Hepatocyte (in vitro differentiated cells): ENCODE measurements around the gene LRRC23. TPM values are rescaled to one million over a fixed set of nuclear protein-coding genes. Genes with fewer than 3 reads are reported as not detected.

Experiments
- DNase-seq: peaks from one replicate; pipeline ENCODE4 v3.0.0-alpha.2; 2016; ENCODE audit warnings: low spot score
- H2AFZ ChIP-seq: fragments of 200-600 bp; sonication (generic); 2 replicates; pipeline ENCODE4 v1.6.0; 2016; ENCODE audit warnings: antibody characterized with exemption, mild to moderate bottlenecking
- H3K27ac ChIP-seq: fragments of 200-600 bp; sonication (generic); 2 replicates; pipeline ENCODE4 v1.5.1; 2016; ENCODE audit warnings: mild to moderate bottlenecking
- H3K27me3 ChIP-seq: fragments of 200-600 bp; sonication (generic); 2 replicates; pipeline ENCODE4 v1.6.1; 2016
- H3K36me3 ChIP-seq: fragments of 200-600 bp; sonication (generic); replicated peaks from 2 replicates; pipeline ENCODE4 v1.5.1; 2016; ENCODE audit warnings: low read depth; ENCODE audit not compliant: insufficient read depth
- H3K4me1 ChIP-seq: fragments of 200-600 bp; sonication (generic); 2 replicates; pipeline ENCODE4 v1.5.1; 2016; ENCODE audit warnings: mild to moderate bottlenecking, moderate library complexity; ENCODE audit not compliant: insufficient read depth
- H3K4me2 ChIP-seq: fragments of 200-600 bp; sonication (generic); 2 replicates; pipeline ENCODE4 v1.6.0; 2016
- H3K4me3 ChIP-seq: fragments of 200-600 bp; sonication (generic); 2 replicates; pipeline ENCODE4 v1.5.1; 2016; ENCODE audit warnings: mild to moderate bottlenecking
- H3K79me2 ChIP-seq: fragments of 200-600 bp; sonication (generic); 2 replicates; pipeline ENCODE4 v1.6.0; 2017; ENCODE audit warnings: mild to moderate bottlenecking
- H3K9me2 ChIP-seq: fragments of 200-600 bp; sonication (generic); replicated peaks from 2 replicates; pipeline ENCODE4 v1.6.0; 2017; ENCODE audit warnings: mild to moderate bottlenecking; ENCODE audit not compliant: insufficient read depth
- H3K9me3 ChIP-seq: fragments of 200-600 bp; sonication (generic); 2 replicates; pipeline ENCODE4 v1.5.1; 2016; ENCODE audit warnings: low read depth, mild to moderate bottlenecking
- H4K20me1 ChIP-seq: fragments of 200-600 bp; sonication (generic); 2 replicates; pipeline ENCODE4 v1.6.0; 2016; ENCODE audit warnings: mild to moderate bottlenecking; ENCODE audit not compliant: insufficient read depth, poor library complexity, severe bottlenecking
- CTCF ChIP-seq: fragments of 200-600 bp; sonication (generic); IDR thresholded peaks from 2 replicates; pipeline ENCODE4 v1.5.1; 2016; ENCODE audit warnings: antibody characterized with exemption, mild to moderate bottlenecking; ENCODE audit not compliant: poor library complexity
- EZH2 ChIP-seq: fragments of 200-600 bp; sonication (generic); IDR thresholded peaks from 2 replicates; pipeline ENCODE4 v1.6.1; 2016; ENCODE audit warnings: antibody characterized with exemption, mild to moderate bottlenecking, borderline replicate concordance
- EZH2phosphoT487 ChIP-seq: fragments of 200-600 bp; sonication (generic); IDR thresholded peaks from one replicate; pipeline ENCODE4 v1.6.1; 2018; ENCODE audit warnings: antibody characterized with exemption, mild to moderate bottlenecking, low read depth, moderate library complexity; ENCODE audit not compliant: unreplicated experiment, severe bottlenecking
- WGBS: methylation state at CpG from one replicate; pipeline ENCODE4 v1.1.6; 2016; ENCODE audit warnings: low lambda C conversion rate; ENCODE audit errors: missing lambda C conversion rate; 5-methylcytosine and 5-hydroxymethylcytosine counted together
- polyA plus RNA-seq: library from polyadenylated mRNA; unstranded; fragments of >200 nt; fragmentation: Nextera tagmentation; extraction: Ambion mirVana; gene quantifications from 2 replicates; pipeline ENCODE4 v1.2.1, GENCODE V29; 2016
- total RNA-seq: library from RNA; depleted of rRNA; stranded (reverse); fragments of >200 nt; gene quantifications from 2 replicates; pipeline ENCODE4 v1.2.3, GENCODE V29; 2014

The LRRC23 gene
- total and polyA plus RNA-seq, 2 experiments from 2014 or later: 8.2 to 12.9 TPM

GRCh38 chr12:6952121-6952862, 47.7 kb downstream of the LRRC23 start:
- Histone ChIP-seq H4K20me1 (no peaks in the 10 kb centered on the region), H3K27ac (no peak overlapping the region), H2AFZ (no peak overlapping the region), H3K4me2 (no peak overlapping the region), H3K27me3 (no peaks in the 10 kb centered on the region), H3K4me3 (no peak overlapping the region), H3K36me3 (no peaks in the 10 kb centered on the region), H3K79me2 (peaks cover 6% of the 10 kb centered on the region), H3K9me2 (no peaks in the 10 kb centered on the region), H3K4me1 (peaks cover 3% of the 10 kb centered on the region), H3K9me3 (no peaks in the 10 kb centered on the region)
- TF ChIP-seq EZH2: no peak
- TF ChIP-seq EZH2phosphoT487: no peak
- TF ChIP-seq CTCF: no peak
- WGBS: 89% methylated on average over 18 of the region's 22 CpGs
- DNase-seq: no peak

DNA sequence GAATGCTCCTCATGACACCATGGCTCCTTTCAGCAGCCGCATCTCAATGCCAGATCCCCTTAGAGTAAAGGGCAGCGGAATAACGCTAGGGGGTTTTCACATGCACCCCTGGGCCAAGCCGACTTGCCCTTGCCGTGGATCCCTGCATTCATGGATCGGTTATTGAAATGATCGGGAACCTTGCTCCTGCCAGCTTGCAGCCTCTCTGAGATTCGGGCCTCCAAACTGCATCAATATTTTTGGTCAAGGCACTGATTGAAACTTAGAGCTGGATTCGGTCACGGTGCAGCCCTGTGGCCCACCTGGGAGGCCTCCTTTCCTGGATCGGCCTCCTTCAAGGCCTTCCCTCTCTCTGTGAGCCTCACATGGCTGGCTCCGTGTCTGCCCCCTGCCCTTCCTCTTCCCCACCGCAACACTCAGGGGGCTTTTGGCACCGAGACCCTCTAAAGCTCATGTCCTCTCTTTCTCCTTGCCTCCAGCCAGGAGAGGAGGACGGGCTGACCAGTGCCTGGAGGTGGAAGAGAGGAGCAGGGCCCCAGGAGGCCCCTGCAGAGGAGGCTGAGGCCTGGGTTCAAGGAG, 48.3 kb downstream of the LRRC23 start:
- WGBS: 93% methylated on average over 15 of the region's 15 CpGs
- Histone ChIP-seq H3K9me3 (no peaks in the 10 kb centered on the region), H3K27me3 (no peaks in the 10 kb centered on the region), H4K20me1 (no peaks in the 10 kb centered on the region), H3K4me1 (peaks cover 3% of the 10 kb centered on the region), H3K4me2 (no peak overlapping the region), H2AFZ (no peak overlapping the region), H3K79me2 (no peaks in the 10 kb centered on the region), H3K4me3 (no peak overlapping the region), H3K36me3 (no peaks in the 10 kb centered on the region), H3K27ac (peak overlapping the region; percentile 62), H3K9me2 (no peaks in the 10 kb centered on the region)
- TF ChIP-seq CTCF (no peak), EZH2 (no peak), EZH2phosphoT487 (no peak)
- DNase-seq: no peak

DNA sequence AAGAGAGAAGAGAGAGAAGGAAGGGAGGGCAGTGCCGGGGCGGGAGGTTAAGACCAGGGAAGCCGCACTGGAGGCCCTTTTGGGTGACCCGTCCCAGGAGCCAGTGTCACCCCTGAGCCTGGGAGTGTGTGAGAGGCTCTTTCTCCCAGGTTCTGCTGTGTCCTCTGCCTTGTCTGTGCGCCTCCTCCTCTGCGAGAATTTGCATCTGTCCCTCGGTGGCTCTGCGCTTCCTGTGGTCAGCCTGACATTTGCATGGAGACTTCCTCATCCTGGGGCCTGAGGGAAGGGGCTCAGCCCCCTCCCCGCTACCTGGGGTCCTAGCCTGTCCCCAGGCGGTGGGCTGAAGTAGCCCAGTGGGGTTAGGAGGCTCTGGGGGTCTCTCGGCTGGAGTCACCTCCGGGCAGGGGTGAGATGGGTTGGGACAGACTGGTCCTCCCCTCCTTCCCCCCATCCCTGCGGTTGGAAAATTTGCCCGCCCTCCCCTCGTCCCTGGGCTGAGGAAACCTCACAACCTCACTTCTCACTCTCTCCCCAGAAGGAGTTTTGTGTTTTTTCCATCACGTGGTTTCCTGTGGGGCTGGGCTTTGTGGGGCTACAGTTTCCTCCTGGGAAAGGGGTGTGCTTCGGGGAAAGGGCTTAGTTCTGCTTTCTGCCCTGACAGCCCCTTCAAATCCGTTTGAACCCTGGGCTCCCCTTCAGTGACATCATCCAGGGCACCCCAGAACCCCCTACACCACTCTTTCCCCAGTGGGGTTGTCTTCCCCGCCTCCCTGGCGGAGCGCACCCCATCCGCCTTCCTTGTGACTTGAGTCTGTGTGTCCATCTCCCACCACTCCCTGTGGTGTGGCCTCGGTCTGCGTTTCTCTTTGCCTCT, 49.1 kb downstream of the LRRC23 start:
- Histone ChIP-seq H3K4me1 (peaks cover 3% of the 10 kb centered on the region), H4K20me1 (no peaks in the 10 kb centered on the region), H3K4me3 (no peak overlapping the region), H3K27me3 (no peaks in the 10 kb centered on the region), H3K36me3 (no peaks in the 10 kb centered on the region), H2AFZ (no peak overlapping the region), H3K79me2 (no peaks in the 10 kb centered on the region), H3K4me2 (no peak overlapping the region), H3K9me2 (no peaks in the 10 kb centered on the region), H3K27ac (peak overlapping the region; percentile 71), H3K9me3 (no peaks in the 10 kb centered on the region)
- DNase-seq: no peak
- 82% methylated on average over 17 of the region's 24 CpGs for WGBS
- no peak for TF ChIP-seq CTCF
- no peak for TF ChIP-seq EZH2phosphoT487
- TF ChIP-seq EZH2: no peak
